HG03135 (cell line): ENCODE data around the gene HCN3.

ENCODE experiments used
- ATAC-seq: cut with Tn5 transposase; IDR thresholded peaks from one replicate; pipeline ENCODE4 v1.9.1; 2021; ENCODE audit warnings: mild to moderate bottlenecking, moderate library complexity; ENCODE audit not compliant: unreplicated experiment

Gene HCN3

DNA sequence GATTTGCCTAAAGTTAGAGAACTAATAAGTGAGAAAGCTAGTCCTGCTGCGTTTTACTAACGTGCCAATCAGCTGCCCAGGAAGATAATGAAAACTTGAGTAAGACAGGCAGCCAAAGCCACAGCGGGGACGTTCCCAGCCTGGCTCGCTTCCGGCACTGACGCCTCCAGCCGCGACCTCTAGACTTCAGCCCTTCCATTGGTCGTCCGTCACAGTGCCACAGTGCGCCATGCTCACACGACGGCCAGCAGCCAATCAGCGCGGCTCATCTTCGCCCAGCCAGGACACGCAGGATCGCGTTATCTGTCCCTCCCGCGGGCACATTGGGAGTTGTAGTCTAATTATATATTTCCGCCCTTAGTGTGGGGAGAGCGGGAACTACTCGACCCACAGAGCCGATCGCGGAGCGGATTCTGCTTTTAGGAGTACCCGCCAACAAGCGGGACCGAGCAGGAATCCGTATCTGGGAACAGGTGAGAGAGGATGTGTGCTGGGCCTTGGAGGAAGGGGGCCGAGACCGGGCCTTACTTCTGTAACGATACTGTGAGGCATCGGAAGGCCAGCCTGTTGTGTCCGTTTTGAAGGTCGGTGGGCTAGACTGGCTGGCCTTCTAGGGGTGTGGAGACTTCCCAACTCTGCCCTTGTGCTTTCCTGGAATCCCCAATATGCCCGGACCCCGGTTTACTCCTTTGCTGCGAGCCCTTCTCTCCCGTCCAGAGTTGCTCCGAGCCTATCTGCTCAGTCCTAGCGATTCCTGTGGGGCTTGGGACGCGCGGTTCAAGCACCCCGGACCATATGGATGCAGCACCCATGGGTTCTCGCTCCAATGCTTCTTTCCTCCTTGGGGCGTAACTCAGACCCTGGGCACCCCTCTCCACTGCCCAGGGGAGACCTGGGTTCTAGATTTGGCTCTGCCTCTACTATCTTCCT lies 31.5 kb downstream of the HCN3 start, which contains the start of gene FDPS:
Gene FDPS (plus strand): TSS at position 374 of the 930 bp plus-strand sequence. CDS start 924 bp downstream, outside the sequence.
- ATAC-seq: peak; percentile 92

DNA sequence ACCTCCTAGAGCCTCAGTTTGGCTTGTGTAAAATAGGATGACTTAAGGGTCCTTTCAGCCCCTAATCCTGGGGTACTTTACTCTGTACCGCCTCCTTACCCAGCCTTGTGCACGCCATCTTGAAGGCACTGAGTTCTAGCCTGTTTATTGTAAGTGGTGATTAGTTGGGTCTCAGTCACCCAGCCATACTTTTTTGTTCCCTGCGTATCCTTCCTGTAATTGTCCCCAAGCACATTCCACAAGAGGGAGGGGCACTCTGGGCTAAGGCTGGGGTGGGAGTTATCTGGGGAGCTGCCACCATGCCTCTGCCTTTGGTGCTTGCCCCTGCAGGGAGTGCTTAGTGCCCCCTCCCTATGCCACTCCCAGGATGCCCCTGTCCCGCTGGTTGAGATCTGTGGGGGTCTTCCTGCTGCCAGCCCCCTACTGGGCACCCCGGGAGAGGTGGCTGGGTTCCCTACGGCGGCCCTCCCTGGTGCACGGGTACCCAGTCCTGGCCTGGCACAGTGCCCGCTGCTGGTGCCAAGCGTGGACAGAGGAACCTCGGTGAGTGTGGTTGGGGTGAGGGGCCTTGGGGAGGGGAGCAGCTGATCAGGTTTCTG lies 32.3 kb downstream of the HCN3 start:
- no peak for ATAC-seq

GRCh38 chr1:155313261-155313660 lies 36.0 kb downstream of the HCN3 start:
- no peak for ATAC-seq

GRCh38 chr1:155316922-155317321 lies 39.7 kb downstream of the HCN3 start:
- ATAC-seq: no peak

DNA sequence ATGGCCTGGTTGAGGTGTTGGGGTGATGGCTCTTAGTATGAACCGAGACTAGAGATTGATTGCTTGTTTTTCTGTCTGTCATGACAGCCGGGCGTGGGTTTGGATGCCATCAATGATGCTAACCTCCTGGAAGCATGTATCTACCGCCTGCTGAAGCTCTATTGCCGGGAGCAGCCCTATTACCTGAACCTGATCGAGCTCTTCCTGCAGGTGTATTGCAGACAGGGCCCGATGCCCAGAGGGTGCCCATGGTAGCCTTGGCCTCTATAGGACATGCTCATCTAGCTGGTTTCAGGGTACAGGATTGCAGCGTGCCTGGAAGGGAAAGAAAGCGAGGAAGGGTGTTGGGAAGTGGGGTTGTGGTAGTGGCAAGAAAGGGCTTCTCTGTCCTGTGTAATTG lies 40.8 kb downstream of the HCN3 start:
- ATAC-seq: no peak

GRCh38 chr1:155319536-155319935 lies 42.3 kb downstream of the HCN3 start:
- ATAC-seq: no peak

DNA sequence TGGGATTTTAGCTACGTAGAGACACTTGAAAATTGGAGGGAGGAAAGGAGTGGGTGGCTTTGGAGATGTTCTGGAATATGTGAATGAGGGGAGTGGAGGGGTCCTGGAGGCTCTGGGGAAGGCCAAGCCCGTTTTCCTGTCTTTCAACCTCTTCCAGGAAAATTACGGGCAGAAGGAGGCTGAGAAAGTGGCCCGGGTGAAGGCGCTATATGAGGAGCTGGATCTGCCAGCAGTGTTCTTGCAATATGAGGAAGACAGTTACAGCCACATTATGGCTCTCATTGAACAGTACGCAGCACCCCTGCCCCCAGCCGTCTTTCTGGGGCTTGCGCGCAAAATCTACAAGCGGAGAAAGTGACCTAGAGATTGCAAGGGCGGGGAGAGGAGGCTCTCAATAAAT lies 43.0 kb downstream of the HCN3 start:
- ATAC-seq: no peak

DNA sequence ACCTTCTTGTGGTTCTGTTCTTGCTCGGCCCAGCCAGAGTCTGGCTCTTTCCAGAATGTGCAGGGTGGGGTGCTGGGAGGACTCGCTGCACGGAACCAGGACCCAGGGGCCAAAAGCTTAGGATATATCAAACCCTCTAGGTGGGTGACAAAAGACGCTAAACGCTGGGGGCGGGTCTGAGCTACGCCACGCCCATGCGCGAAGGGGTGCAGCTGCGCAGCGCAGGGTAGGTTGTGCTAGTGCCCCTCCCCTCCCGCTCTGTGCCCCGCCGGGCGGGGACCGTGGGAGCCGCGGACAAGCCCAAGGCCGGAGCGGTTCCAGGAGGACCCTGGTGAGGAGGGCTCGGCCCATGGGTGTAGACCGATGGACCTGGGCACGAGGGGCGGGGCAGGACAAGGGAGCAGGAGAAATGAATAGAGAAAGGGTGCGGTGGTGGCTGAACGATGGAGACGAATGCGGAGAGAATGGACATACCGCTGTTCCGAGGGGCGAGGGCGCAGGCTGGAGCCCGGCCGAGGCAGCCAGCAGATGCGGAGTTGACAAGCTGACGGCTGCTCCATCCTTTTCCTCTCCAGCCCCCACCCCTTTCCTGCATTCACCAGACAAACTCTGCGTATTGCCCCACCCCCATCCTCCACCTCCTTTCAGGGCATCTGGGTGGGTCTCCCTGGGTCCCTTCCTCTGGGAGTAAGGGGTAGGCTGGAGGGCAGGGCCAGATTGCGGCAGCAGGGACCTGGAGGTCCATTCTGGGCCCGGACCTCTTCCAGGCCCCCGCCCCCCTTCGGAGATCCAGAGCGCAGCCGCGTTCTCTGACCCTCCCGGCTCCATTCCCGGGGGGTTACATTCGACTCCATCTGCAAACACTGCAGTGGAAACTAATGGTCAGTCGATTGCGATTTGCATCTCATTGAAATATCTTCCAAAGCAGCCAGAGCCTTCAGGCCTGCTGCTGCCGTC lies 43.7 kb downstream of the HCN3 start, which contains the start of gene RUSC1:
Gene RUSC1 (plus strand): TSS at position 234 of the 957 bp plus-strand sequence. CDS start 880 bp downstream, outside the sequence.
- peak; percentile 27 for ATAC-seq

DNA sequence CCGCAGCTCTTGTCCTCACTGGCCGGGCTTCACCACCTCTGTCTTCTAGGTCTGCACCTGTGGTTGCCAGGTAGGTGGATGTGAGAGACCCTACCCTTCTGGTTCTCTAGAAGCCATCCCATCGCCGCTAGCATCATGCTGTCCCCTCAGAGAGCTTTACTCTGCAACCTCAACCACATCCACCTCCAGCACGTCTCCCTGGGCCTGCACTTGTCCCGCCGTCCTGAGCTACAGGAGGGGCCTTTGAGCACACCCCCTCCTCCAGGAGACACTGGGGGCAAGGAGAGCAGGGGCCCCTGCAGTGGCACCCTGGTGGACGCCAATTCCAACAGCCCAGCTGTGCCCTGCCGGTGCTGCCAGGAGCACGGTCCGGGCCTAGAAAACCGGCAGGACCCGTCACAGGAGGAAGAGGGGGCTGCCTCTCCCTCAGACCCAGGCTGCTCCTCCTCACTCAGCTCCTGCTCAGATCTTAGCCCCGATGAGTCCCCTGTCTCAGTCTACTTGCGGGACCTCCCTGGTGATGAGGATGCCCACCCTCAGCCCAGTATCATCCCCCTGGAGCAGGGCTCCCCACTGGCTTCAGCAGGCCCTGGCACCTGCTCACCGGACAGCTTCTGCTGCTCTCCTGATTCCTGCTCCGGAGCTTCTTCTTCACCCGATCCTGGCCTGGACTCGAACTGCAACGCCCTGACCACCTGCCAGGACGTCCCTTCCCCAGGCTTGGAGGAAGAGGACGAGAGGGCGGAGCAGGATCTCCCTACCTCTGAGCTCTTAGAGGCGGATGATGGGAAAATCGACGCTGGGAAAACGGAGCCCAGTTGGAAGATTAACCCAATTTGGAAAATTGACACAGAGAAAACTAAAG lies 44.6 kb downstream of the HCN3 start:
- ATAC-seq: no peak

DNA sequence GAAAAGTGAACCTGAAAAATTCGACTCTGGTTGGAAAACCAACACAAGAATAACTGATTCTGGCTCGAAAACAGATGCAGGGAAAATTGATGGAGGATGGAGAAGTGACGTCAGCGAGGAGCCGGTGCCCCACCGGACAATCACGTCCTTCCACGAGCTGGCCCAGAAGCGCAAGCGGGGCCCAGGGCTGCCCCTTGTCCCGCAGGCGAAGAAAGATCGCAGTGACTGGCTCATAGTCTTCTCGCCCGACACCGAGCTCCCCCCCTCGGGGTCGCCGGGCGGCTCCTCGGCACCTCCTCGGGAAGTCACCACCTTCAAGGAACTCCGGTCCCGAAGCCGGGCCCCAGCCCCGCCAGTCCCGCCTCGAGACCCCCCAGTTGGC lies 45.3 kb downstream of the HCN3 start:
- no peak for ATAC-seq

GRCh38 chr1:155322953-155323728 lies 45.9 kb downstream of the HCN3 start:
- ATAC-seq: peak; percentile 43

- peak; percentile 38 for ATAC-seq
Observed at GRCh38 chr1:155323729-155324036, 46.4 kb downstream of the HCN3 start.

DNA sequence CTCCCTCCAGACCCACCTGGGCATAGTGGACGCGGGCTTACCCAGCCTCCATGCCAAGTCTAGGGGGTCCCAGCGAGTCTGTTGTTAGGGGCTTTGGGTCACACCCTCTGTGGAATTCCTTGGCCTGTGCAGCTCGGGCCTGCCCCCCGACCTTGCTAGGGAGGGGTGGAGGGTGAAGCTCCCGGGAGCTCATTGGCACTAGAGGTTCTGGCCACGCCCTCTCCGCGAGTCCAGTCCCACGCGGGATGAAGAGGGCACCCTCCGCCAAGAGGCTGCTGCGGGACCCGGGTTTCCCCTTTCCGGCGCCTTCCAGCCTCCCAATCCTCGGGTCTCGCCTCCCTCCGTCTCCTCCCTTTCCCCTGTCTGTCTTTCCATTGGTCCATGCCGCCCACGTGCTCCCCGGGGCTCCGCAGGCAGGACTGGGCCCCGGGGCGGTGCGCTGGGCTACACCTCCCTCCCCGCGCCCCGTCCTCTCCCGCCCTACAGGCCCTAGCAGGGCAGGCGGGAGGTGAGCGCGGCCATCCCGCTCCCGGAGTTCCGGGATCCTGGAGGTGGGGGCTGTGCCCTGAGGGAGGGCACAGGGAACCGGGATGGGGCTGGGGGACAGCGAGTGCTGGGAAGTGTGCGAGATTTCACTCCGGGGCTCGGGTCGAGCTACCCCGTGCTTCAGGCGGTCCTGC lies 46.9 kb downstream of the HCN3 start:
- peak; percentile 53 for ATAC-seq

GRCh38 chr1:155324717-155325602 lies 47.7 kb downstream of the HCN3 start:
- no peak for ATAC-seq

- ATAC-seq: no peak
Observed at GRCh38 chr1:155325603-155325893, 48.3 kb downstream of the HCN3 start.

DNA sequence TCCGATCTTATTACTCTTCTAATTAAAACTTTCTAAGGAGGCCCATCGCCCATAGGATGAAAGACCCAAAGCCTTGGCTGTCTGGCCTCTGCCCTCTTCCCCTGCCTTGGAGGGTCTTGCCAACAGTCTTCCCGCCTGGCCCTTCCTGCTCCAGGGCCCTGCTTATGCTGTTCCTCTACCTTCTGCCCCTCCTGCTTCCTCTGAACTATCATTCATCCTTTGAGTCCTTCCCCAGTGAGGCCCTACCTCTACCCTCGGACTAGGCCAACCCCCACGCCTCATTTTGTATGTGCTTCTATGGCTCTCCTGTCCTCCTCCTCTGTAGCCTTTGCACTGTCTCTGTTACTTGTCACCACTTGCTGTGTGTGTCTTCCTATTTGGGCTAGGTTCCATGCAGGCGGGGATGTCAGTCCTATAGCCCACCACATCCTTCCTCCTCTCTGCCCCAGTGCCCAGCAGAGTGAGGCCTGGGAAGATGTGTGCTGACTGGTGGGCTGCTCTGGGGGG lies 48.8 kb downstream of the HCN3 start:
- no peak for ATAC-seq

DNA sequence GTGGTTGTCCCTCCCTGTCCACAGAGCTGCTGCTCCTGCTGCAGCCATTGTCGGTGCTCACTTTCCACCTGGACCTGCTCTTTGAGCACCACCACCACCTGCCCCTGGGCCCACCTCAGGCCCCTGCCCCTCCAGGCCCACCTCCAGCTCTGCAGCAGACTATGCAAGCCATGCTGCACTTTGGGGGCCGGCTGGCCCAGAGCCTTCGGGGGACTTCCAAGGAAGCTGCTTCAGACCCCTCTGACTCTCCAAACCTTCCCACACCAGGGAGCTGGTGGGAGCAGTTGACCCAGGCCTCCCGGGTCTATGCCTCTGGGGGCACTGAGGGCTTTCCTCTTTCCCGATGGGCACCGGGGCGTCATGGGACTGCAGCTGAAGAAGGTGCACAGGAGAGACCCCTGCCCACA lies 49.4 kb downstream of the HCN3 start:
- no peak for ATAC-seq

GRCh38 chr1:155327981-155328380 lies 50.7 kb downstream of the HCN3 start:
- no peak for ATAC-seq
